Activated naive CD8-positive, alpha-beta T cell treated with anti-CD3 and anti-CD28 coated beads, Interleukin-2, amount 10 ng/mL, durations not matched to agents 7 days and 5 days (primary cell): ENCODE results near the gene CNGA1. TPM values are rescaled to one million over a fixed set of nuclear protein-coding genes. Genes with fewer than 3 reads are reported as not detected.
A peak's percentile ranks its signal among the peaks of the same experiment; 100 is the strongest.

Experiments
- ATAC-seq: fragments of 150-1000 bp; cut with Tn5 transposase; one replicate; pipeline ENCODE4 v1.10.0; 2021; ENCODE audit warnings: low read depth, moderate library complexity
- POLR2A ChIA-PET: fragments of 350-600 bp; sonication (Branson Sonifier 250); formaldehyde crosslinking; loops from one replicate; lab custom pipeline; 2021; ENCODE audit warnings: antibody characterized with exemption; lab: Charles Lee
- DNase-seq: peaks from one replicate; pipeline ENCODE4 v3.0.0; 2021
- H3K27ac Mint-ChIP-seq: one replicate; pipeline ENCODE4 v1.8.0; 2022; ENCODE audit warnings: mild to moderate bottlenecking, mixed read lengths
- H3K27me3 Mint-ChIP-seq: one replicate; pipeline ENCODE4 v1.8.0; 2022; ENCODE audit warnings: mild to moderate bottlenecking, moderate library complexity, mixed read lengths
- H3K36me3 Mint-ChIP-seq: one replicate; pipeline ENCODE4 v1.8.0; 2021; ENCODE audit warnings: mild to moderate bottlenecking, mixed read lengths
- H3K4me1 Mint-ChIP-seq: one replicate; pipeline ENCODE4 v1.8.0; 2021; ENCODE audit warnings: mixed read lengths
- H3K4me3 Mint-ChIP-seq: one replicate; pipeline ENCODE4 v1.8.0; 2022; ENCODE audit warnings: mild to moderate bottlenecking, moderate library complexity, mixed read lengths
- H3K9me3 Mint-ChIP-seq: one replicate; pipeline ENCODE4 v1.8.0; 2021; ENCODE audit warnings: mixed read lengths
- total RNA-seq, 2 experiments: library from RNA; stranded (reverse); gene quantifications; one replicate each; pipeline ENCODE4 v1.2.3, GENCODE V29; 2021

The CNGA1 gene
- not detected for total RNA-seq

GRCh38 chr4:48016141-48017107 is at the start of gene CNGA1, which contains the start of gene NIPAL1:
TSS of gene CNGA1 (minus strand) at chr4:48016681. CDS start at chr4:47952689, 63,992 bp downstream.
TSS of gene NIPAL1 (plus strand) at chr4:48016772. CDS start at chr4:48016840, 68 bp downstream.
- Mint-ChIP-seq H3K9me3 (peaks cover 4% of the 10 kb centered on the region), H3K27me3 (peaks cover 38% of the 10 kb centered on the region), H3K36me3 (peaks cover 2% of the 10 kb centered on the region), H3K27ac (no peak within 1 kb of the TSS), H3K4me3 (peak within 1 kb of the TSS; percentile 86), H3K4me1 (peaks cover 9% of the 10 kb centered on the region)
- ATAC-seq (peak; percentile 95), DNase-seq (peak; percentile 83)
- POLR2A ChIA-PET: interaction anchor here (0.7 to 0.8 kb wide), 2 partner anchors 26 to 123 kb away, joined by 3 read pairs; no protein-coding TSS in a partner anchor

GRCh38 chr4:48065587-48066052 is 49.1 kb upstream of the CNGA1 start:
- no peak overlapping the region for H3K27ac Mint-ChIP-seq

GRCh38 chr4:48064349-48064748 is 47.9 kb upstream of the CNGA1 start:
- DNase-seq (no peak), ATAC-seq (peak; percentile 81)
- Mint-ChIP-seq H3K9me3 (peaks cover 15% of the 10 kb centered on the region), H3K4me3 (no peak overlapping the region), H3K4me1 (peaks cover 6% of the 10 kb centered on the region), H3K27me3 (no peaks in the 10 kb centered on the region), H3K36me3 (peaks cover 56% of the 10 kb centered on the region), H3K27ac (no peak overlapping the region)
- POLR2A ChIA-PET: interaction anchor here (1.4 kb wide), 1 partner anchor 17 kb away, joined by 7 read pairs; no protein-coding TSS in a partner anchor

More at GRCh38 chr4:48065587-48066052, 49.1 kb upstream of the CNGA1 start:
- POLR2A ChIA-PET: no interaction called here
- Mint-ChIP-seq H3K36me3 (peaks cover 56% of the 10 kb centered on the region), H3K27me3 (no peaks in the 10 kb centered on the region), H3K9me3 (peaks cover 9% of the 10 kb centered on the region), H3K4me3 (no peak overlapping the region), H3K4me1 (peaks cover 6% of the 10 kb centered on the region)
- no peak for ATAC-seq
- no peak for DNase-seq

- no peak for ATAC-seq
- no peak for DNase-seq
- H3K27ac Mint-ChIP-seq: no peak overlapping the region
- H3K36me3 Mint-ChIP-seq: peaks cover 26% of the 10 kb centered on the region
- H3K9me3 Mint-ChIP-seq: peaks cover 17% of the 10 kb centered on the region
- H3K4me3 Mint-ChIP-seq: no peak overlapping the region
- POLR2A ChIA-PET: no interaction called here
- no peaks in the 10 kb centered on the region for H3K27me3 Mint-ChIP-seq
- H3K4me1 Mint-ChIP-seq: no peaks in the 10 kb centered on the region
These were observed 42.4 kb upstream of the CNGA1 start for GRCh38 chr4:48058617-48059530.

- DNase-seq (no peak), ATAC-seq (no peak)
- Mint-ChIP-seq H3K4me1 (peaks cover 26% of the 10 kb centered on the region), H3K27ac (no peak overlapping the region), H3K27me3 (peaks cover 10% of the 10 kb centered on the region), H3K4me3 (no peak overlapping the region), H3K36me3 (peaks cover 1% of the 10 kb centered on the region), H3K9me3 (peaks cover 1% of the 10 kb centered on the region)
- POLR2A ChIA-PET: no interaction called here
These were observed 34.6 kb upstream of the CNGA1 start for GRCh38 chr4:48051078-48051477.

GRCh38 chr4:48049483-48049882 is 33.0 kb upstream of the CNGA1 start:
- POLR2A ChIA-PET: no interaction called here
- peaks cover 10% of the 10 kb centered on the region for H3K27me3 Mint-ChIP-seq
- peaks cover 3% of the 10 kb centered on the region for H3K36me3 Mint-ChIP-seq
- DNase-seq: no peak
- H3K27ac Mint-ChIP-seq: no peak overlapping the region
- peaks cover 35% of the 10 kb centered on the region for H3K4me1 Mint-ChIP-seq
- H3K9me3 Mint-ChIP-seq: peaks cover 1% of the 10 kb centered on the region
- ATAC-seq: no peak
- no peak overlapping the region for H3K4me3 Mint-ChIP-seq

GRCh38 chr4:48047896-48048295 is 31.4 kb upstream of the CNGA1 start:
- peak overlapping the region; percentile 63 for H3K4me3 Mint-ChIP-seq
- H3K36me3 Mint-ChIP-seq: peaks cover 3% of the 10 kb centered on the region
- peaks cover 41% of the 10 kb centered on the region for H3K4me1 Mint-ChIP-seq
- H3K27ac Mint-ChIP-seq: peak overlapping the region; percentile 52
- DNase-seq (peak; percentile 33), ATAC-seq (no peak)
- POLR2A ChIA-PET: interaction anchor here (0.7 to 1.6 kb wide), 5 partner anchors 12 to 91 kb away, joined by 4 to 7 read pairs (median 6); no protein-coding TSS in a partner anchor
- H3K27me3 Mint-ChIP-seq: peaks cover 10% of the 10 kb centered on the region
- peaks cover 1% of the 10 kb centered on the region for H3K9me3 Mint-ChIP-seq

- POLR2A ChIA-PET: interaction anchor here (0.7 to 1.6 kb wide), 5 partner anchors 11 to 91 kb away, joined by 4 to 7 read pairs (median 6); no protein-coding TSS in a partner anchor
- peaks cover 10% of the 10 kb centered on the region for H3K27me3 Mint-ChIP-seq
- H3K9me3 Mint-ChIP-seq: peaks cover 1% of the 10 kb centered on the region
- H3K4me1 Mint-ChIP-seq: peaks cover 44% of the 10 kb centered on the region
- peaks cover 3% of the 10 kb centered on the region for H3K36me3 Mint-ChIP-seq
- H3K27ac Mint-ChIP-seq: peak overlapping the region; percentile 52
- DNase-seq (peak; percentile 70), ATAC-seq (peak; percentile 91)
- peak overlapping the region; percentile 63 for H3K4me3 Mint-ChIP-seq
These were observed 31.0 kb upstream of the CNGA1 start for GRCh38 chr4:48047421-48047844.

- DNase-seq (no peak), ATAC-seq (no peak)
- peak overlapping the region; percentile 0 for H3K4me3 Mint-ChIP-seq
- H3K36me3 Mint-ChIP-seq: peaks cover 4% of the 10 kb centered on the region
- H3K4me1 Mint-ChIP-seq: peaks cover 47% of the 10 kb centered on the region
- POLR2A ChIA-PET: no interaction called here
- no peak overlapping the region for H3K27ac Mint-ChIP-seq
- H3K9me3 Mint-ChIP-seq: peaks cover 1% of the 10 kb centered on the region
- peaks cover 10% of the 10 kb centered on the region for H3K27me3 Mint-ChIP-seq
These were observed 29.6 kb upstream of the CNGA1 start for GRCh38 chr4:48046059-48046458.

GRCh38 chr4:48044298-48044697 is 27.8 kb upstream of the CNGA1 start:
- POLR2A ChIA-PET: interaction anchor here (0.7 to 1.2 kb wide), 2 partner anchors 10 to 12 kb away, joined by 4 to 5 read pairs; no protein-coding TSS in a partner anchor
- Mint-ChIP-seq H3K4me3 (no peak overlapping the region), H3K36me3 (peaks cover 4% of the 10 kb centered on the region), H3K27me3 (peaks cover 5% of the 10 kb centered on the region), H3K27ac (no peak overlapping the region), H3K4me1 (peaks cover 45% of the 10 kb centered on the region), H3K9me3 (no peaks in the 10 kb centered on the region)
- ATAC-seq (no peak), DNase-seq (no peak)

GRCh38 chr4:48043504-48043903 is 27.0 kb upstream of the CNGA1 start:
- H3K27me3 Mint-ChIP-seq: peaks cover under 1% of the 10 kb centered on the region
- POLR2A ChIA-PET: no interaction called here
- no peak overlapping the region for H3K4me3 Mint-ChIP-seq
- no peak overlapping the region for H3K27ac Mint-ChIP-seq
- H3K36me3 Mint-ChIP-seq: peaks cover 6% of the 10 kb centered on the region
- ATAC-seq (no peak), DNase-seq (no peak)
- H3K9me3 Mint-ChIP-seq: no peaks in the 10 kb centered on the region
- H3K4me1 Mint-ChIP-seq: peaks cover 45% of the 10 kb centered on the region

- Mint-ChIP-seq H3K27me3 (no peaks in the 10 kb centered on the region), H3K4me3 (no peak overlapping the region), H3K4me1 (peaks cover 41% of the 10 kb centered on the region), H3K27ac (no peak overlapping the region), H3K9me3 (no peaks in the 10 kb centered on the region), H3K36me3 (peaks cover 6% of the 10 kb centered on the region)
- DNase-seq (no peak), ATAC-seq (no peak)
- POLR2A ChIA-PET: interaction anchor here (0.9 kb wide), 1 partner anchor 27 kb away, joined by 3 read pairs; the partner anchor contains the start of genes CNGA1 and NIPAL1
These were observed 26.5 kb upstream of the CNGA1 start for GRCh38 chr4:48042979-48043461.
